GM23338 (cell line): ENCODE data around the gene SEPTIN8. TPM values are rescaled to one million over a fixed set of nuclear protein-coding genes. Genes with fewer than 3 reads are reported as not detected.

Experiments used
- ATAC-seq: fragments of 200-7000 bp; cut with Tn5 transposase; 3 replicates; pipeline ENCODE4 v1.9.1; 2020
- DNase-seq: peaks from one replicate; pipeline ENCODE4 v3.0.0-alpha.2; 2015; ENCODE audit warnings: low spot score
- H2AFZ ChIP-seq: fragments of 200-600 bp; sonication (generic); 2 replicates; pipeline ENCODE4 v1.8.0; 2016; ENCODE audit warnings: antibody characterized with exemption, mild to moderate bottlenecking, moderate library complexity
- H3F3A ChIP-seq: fragments of 200-600 bp; sonication (generic); replicated peaks from 2 replicates; pipeline ENCODE4 v1.8.0; 2017; ENCODE audit warnings: antibody characterized with exemption, mixed run types, low read depth
- H3K27ac ChIP-seq: fragments of 200-600 bp; sonication (generic); 2 replicates; pipeline ENCODE4 v1.6.1; 2016; ENCODE audit warnings: low read depth
- H3K27me3 ChIP-seq: fragments of 200-600 bp; sonication (generic); 2 replicates; pipeline ENCODE4 v1.8.0; 2016; ENCODE audit warnings: mild to moderate bottlenecking, mixed run types, moderate library complexity; ENCODE audit not compliant: insufficient read depth
- H3K36me3 ChIP-seq: fragments of 200-600 bp; sonication (generic); 2 replicates; pipeline ENCODE4 v1.8.0; 2016; ENCODE audit warnings: mild to moderate bottlenecking; ENCODE audit not compliant: insufficient read depth
- H3K4me1 ChIP-seq: fragments of 200-600 bp; sonication (generic); 2 replicates; pipeline ENCODE4 v1.8.0; 2016; ENCODE audit warnings: mild to moderate bottlenecking, moderate library complexity; ENCODE audit not compliant: insufficient read depth
- H3K4me2 ChIP-seq: fragments of 200-600 bp; sonication (generic); 2 replicates; pipeline ENCODE4 v1.7.1; 2017; ENCODE audit warnings: mixed run types
- H3K4me3 ChIP-seq: fragments of 200-600 bp; sonication (generic); 2 replicates; pipeline ENCODE4 v1.6.1; 2016; ENCODE audit warnings: mixed run types
- H3K79me2 ChIP-seq: fragments of 200-600 bp; sonication (generic); replicated peaks from 2 replicates; pipeline ENCODE4 v1.8.0; 2017; ENCODE audit warnings: mild to moderate bottlenecking; ENCODE audit not compliant: insufficient read depth
- H3K9me2 ChIP-seq: fragments of 200-600 bp; sonication (generic); 2 replicates; pipeline ENCODE4 v1.8.0; 2017; ENCODE audit not compliant: insufficient read depth
- H4K20me1 ChIP-seq: fragments of 200-600 bp; sonication (generic); replicated peaks from 2 replicates; pipeline ENCODE4 v1.8.0; 2017; ENCODE audit warnings: mild to moderate bottlenecking; ENCODE audit not compliant: insufficient read depth
- H3K27ac Mint-ChIP-seq: 2 replicates; pipeline ENCODE4 v1.8.0; 2020; ENCODE audit warnings: inconsistent platforms, mild to moderate bottlenecking, moderate library complexity, mixed read lengths
- H3K27me3 Mint-ChIP-seq: 3 replicates; pipeline ENCODE4 v1.8.0; 2022; ENCODE audit warnings: low read depth, mild to moderate bottlenecking, moderate library complexity, mixed read lengths, inconsistent platforms; ENCODE audit not compliant: insufficient read depth, poor library complexity
- H3K36me3 Mint-ChIP-seq: 3 replicates; pipeline ENCODE4 v1.8.0; 2021; ENCODE audit warnings: low read depth, mild to moderate bottlenecking, inconsistent platforms, moderate library complexity, mixed read lengths
- H3K4me1 Mint-ChIP-seq: 3 replicates; pipeline ENCODE4 v1.8.0; 2020; ENCODE audit warnings: mild to moderate bottlenecking, inconsistent platforms, mixed read lengths
- H3K4me3 Mint-ChIP-seq: 3 replicates; pipeline ENCODE4 v1.8.0; 2021; ENCODE audit warnings: moderate library complexity, mild to moderate bottlenecking, inconsistent platforms, mixed read lengths
- H3K9me3 Mint-ChIP-seq: 3 replicates; pipeline ENCODE4 v1.8.0; 2020; ENCODE audit warnings: moderate library complexity, mild to moderate bottlenecking, inconsistent platforms, mixed read lengths
- CREB1 ChIP-seq: fragments of 250-450 bp; sonication (Bioruptor Pico); IDR thresholded peaks from 2 replicates; pipeline ENCODE4 v1.5.0; 2020; ENCODE audit warnings: low read depth, mild to moderate bottlenecking, moderate library complexity
- EZH2phosphoT487 ChIP-seq: fragments of 200-600 bp; sonication (generic); IDR thresholded peaks from one replicate; pipeline ENCODE4 v1.8.1; 2018; ENCODE audit warnings: antibody characterized with exemption; ENCODE audit not compliant: unreplicated experiment
- JUNB ChIP-seq: IDR thresholded peaks from one replicate; pipeline ENCODE4 v1.6.1; 2016; ENCODE audit warnings: antibody characterized with exemption; ENCODE audit not compliant: unreplicated experiment
- NANOG ChIP-seq: IDR thresholded peaks from 2 replicates; pipeline ENCODE4 v1.6.1; 2016; ENCODE audit warnings: antibody characterized with exemption, borderline replicate concordance
- POLR2AphosphoS5 ChIP-seq: IDR thresholded peaks from 2 replicates; pipeline ENCODE4 v1.6.1; 2016; ENCODE audit warnings: antibody characterized with exemption, low read depth
- STAT1 ChIP-seq: IDR thresholded peaks from one replicate; pipeline ENCODE4 v1.6.1; 2016; ENCODE audit warnings: antibody characterized with exemption; ENCODE audit not compliant: unreplicated experiment
- ZNF114 ChIP-seq: fragments of 250-450 bp; sonication (Bioruptor Pico); IDR thresholded peaks from 2 replicates; pipeline ENCODE4 v1.5.0; 2020; ENCODE audit warnings: mild to moderate bottlenecking, moderate library complexity
- ZNF462 ChIP-seq: fragments of 250-450 bp; sonication (Bioruptor Pico); IDR thresholded peaks from 2 replicates; pipeline ENCODE4 v1.5.0; 2020; ENCODE audit warnings: mild to moderate bottlenecking, moderate library complexity
- polyA plus RNA-seq: library from polyadenylated mRNA; unstranded; fragments of >200 nt; fragmentation: Nextera tagmentation; extraction: Ambion mirVana; gene quantifications from 2 replicates; pipeline ENCODE4 v1.2.1, GENCODE V29; 2016
- total RNA-seq: library from RNA; depleted of rRNA; stranded (reverse); fragments of >200 nt; shearing (Covaris generic); gene quantifications from 2 replicates; pipeline ENCODE4 v1.2.3, GENCODE V29; 2014

SEPTIN8 gene
- total and polyA plus RNA-seq, 2 experiments from 2014 or later: 8.8 to 45.0 TPM

- TF ChIP-seq ZNF462 (no peak), POLR2AphosphoS5 (no peak), STAT1 (no peak), EZH2phosphoT487 (no peak), ZNF114 (CRISPR knock-in tag) (no peak)
Measured at GRCh38 chr5:132751444-132751843, 25.6 kb downstream of the SEPTIN8 start (continued).

GRCh38 chr5:132750471-132751230 is 26.4 kb downstream of the SEPTIN8 start:
- H3K4me2 ChIP-seq: no peak overlapping the region
- H2AFZ ChIP-seq: no peak overlapping the region
- H3K4me1 ChIP-seq: peaks cover 5% of the 10 kb centered on the region; the same call in 1 of the 2 replicates
- H3K4me1 Mint-ChIP-seq: peaks cover 23% of the 10 kb centered on the region
- no peaks in the 10 kb centered on the region for H3K36me3 ChIP-seq
- H3K4me3 Mint-ChIP-seq: no peak overlapping the region
- no peak overlapping the region for H3K4me3 ChIP-seq
- H3K36me3 Mint-ChIP-seq: no peaks in the 10 kb centered on the region
- H3K27ac ChIP-seq: no peak overlapping the region
- no peaks in the 10 kb centered on the region for H3K9me2 ChIP-seq
- peaks cover 28% of the 10 kb centered on the region for H3K27me3 Mint-ChIP-seq
- no peaks in the 10 kb centered on the region for H3K9me3 Mint-ChIP-seq
- no peaks in the 10 kb centered on the region for H3F3A ChIP-seq
- DNase-seq: no peak
- H3K79me2 ChIP-seq: no peaks in the 10 kb centered on the region
- no peaks in the 10 kb centered on the region for H4K20me1 ChIP-seq
- ATAC-seq: no peak
- no peak overlapping the region for H3K27ac Mint-ChIP-seq
- peaks cover 46% of the 10 kb centered on the region for H3K27me3 ChIP-seq
- TF ChIP-seq NANOG (no peak), STAT1 (no peak), ZNF462 (no peak), JUNB (no peak), CREB1 (CRISPR knock-in tag) (no peak)
